HL-60/S4 treated with phorbol 12-myristate 13-acetate at 8.2 ng/mL for 4 days and 3 days (cell line): ENCODE data around the gene KRTAP4-5.
"Not testable (repeated sequence)": the region's sequence is repeated elsewhere in the genome, so short reads cannot be mapped to it uniquely, and the experiment has no call there.

ENCODE experiments used
- in situ Hi-C: fragments of 300-500 bp; cut with MboI; formaldehyde crosslinking; loops from 2 replicates; pipeline ENCODE4 v1.15.0; 2022; ENCODE audit warnings: low sequenced_read_pairs

Gene KRTAP4-5

GRCh38 chr17:41111151-41111885 is 38.3 kb downstream of the KRTAP4-5 start:
- in situ Hi-C loops: no loop called here

DNA sequence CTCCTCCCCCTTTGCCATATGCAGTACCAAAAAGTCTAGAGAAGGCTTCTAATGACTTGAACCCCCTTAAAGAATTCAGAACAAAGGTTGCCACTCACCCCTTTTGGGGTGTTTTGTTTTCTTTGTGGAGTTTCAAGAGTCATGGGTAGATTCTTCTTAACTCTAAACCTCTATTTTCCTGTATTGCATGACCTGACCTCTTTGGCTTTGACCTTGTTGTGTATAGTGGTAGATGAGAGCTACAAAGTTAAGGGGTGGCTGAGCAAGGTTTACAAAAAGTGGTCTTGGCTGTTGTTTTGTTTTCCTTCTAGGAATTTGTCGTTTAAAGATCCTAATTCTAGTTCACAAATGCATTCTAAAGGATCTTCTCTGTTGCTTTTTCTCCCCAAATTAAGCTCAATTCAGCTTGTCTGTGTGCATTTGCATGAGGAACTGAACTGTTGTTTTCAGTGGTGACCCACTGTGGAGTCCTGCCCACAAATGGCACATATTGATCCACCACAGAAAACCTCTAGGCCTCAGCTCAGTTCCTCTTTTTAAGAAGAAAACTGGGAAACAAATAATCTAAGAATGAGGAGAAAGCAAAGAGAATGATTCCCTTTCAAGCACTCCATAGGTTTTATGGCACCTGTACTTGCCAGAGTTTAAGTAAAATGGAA is 40.8 kb downstream of the KRTAP4-5 start:
- in situ Hi-C loops: not testable (repeated sequence)

DNA sequence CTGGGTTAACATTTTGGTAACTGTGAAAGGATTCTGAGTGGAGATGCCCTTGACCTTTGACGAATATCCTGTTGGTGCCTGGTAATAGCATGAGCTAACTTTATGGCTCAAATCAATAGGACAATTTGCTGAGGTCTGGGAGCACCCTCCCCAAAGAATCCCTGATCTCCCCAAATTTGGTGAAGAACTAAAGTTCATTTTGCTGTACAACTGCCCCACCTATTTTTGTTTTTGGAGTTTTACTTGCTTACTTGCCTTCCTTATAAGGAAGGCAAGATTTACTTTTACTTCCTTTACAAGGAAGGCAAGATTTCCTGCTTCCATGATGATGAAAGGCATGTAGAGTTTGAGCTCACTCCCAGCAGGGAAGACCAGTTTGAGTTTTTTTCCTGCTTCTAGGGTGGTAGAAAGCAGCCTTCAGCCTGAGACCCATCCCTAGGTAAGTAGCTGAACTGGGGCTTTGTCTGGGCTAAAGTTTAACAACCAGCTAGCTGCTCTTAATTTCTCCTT is 41.6 kb downstream of the KRTAP4-5 start:
- in situ Hi-C loops: no loop called here

DNA sequence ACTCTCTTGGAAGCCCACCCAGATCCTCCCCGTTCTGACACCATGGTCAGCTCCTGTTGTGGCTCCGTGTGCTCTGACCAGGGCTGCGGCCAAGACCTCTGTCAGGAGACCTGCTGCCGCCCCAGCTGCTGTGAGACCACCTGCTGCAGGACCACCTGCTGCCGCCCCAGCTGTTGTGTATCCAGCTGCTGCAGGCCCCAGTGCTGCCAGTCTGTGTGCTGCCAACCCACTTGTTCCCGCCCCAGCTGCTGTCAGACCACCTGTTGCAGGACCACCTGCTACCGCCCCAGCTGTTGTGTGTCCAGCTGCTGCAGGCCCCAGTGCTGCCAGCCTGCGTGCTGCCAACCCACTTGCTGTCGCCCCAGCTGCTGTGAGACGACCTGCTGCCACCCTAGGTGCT is 44.3 kb downstream of the KRTAP4-5 start, which contains the start of gene KRTAP4-9:
Gene KRTAP4-9 (plus strand): TSS at position 43 of the 400 bp plus-strand sequence. CDS start 0 bp downstream, at position 43.
- in situ Hi-C loops: not testable (repeated sequence)

GRCh38 chr17:41104386-41105038 is 45.1 kb downstream of the KRTAP4-5 start:
- in situ Hi-C loops: not testable (repeated sequence)

GRCh38 chr17:41103896-41104295 is 45.7 kb downstream of the KRTAP4-5 start:
- in situ Hi-C loops: no loop called here

DNA sequence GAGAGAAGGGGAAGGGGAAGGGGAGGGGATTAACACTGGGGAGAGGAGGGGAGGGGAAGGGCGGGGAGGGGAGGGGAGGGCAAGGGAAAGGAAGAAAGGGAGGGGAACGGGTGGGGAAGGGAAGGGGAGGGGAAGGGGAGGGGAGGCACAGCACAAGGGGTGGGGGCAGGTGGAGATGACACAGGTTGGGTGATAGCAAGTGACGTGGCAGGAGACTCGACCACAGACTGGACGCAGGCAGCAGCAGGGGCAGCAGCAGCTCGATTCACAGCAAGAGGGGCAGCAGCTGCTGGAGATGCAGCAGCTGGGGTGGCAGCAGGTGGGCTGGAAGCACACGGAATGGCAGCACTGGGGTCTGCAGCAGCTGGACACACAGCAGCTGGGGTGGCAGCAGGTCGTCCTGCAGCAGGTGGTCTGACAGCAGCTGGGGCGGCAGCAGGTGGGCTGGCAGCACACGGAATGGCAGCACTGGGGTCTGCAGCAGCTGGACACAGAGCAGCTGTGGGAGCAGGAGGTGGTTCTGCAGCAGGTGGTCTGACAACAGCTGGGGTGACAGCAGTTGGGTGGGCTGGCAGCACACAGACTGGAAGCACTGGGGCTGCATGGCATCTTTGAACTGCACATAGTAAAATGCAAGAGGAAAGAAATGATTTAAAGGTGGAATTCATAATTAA is 47.9 kb downstream of the KRTAP4-5 start, which contains the start of gene KRTAP4-16:
Gene KRTAP4-16 (minus strand): TSS at position 624 of the 674 bp plus-strand sequence. CDS start 0 bp downstream, at position 624.
- in situ Hi-C loops: no loop called here

DNA sequence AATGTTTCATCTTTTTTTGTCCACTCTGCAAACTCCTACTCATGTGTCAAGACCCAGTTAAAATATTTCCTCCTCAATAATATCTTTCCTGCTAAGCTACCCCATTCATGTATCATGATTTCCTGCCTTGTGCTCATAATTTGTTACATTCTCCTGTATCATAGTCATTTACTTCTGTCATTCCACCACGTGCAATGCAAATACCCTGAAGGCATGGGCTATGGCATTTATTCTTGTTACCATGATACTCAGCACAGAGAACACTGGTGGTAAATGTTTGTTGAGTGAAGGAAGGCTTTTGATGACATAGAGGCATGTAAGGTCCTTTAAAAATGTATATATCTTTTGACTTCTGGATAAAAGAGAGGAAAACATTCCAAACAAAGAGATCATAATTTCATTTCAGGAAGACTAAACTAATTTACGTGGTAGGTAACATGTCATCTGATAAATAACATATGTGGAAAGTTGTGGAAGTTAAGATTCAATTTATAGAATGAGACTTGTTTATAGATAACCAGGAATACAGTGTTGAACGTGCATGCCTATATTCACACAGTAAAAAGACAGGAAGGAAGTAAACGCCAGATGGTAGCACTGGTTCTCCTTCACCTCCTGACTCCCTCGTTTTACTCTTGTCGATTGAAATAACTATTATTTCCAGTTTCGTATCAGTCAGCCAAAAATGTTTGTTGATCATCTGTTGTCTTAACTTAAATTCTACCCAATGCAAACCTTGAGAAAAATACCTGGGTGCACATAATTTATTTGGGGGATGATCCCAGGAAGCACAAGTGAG is 49.7 kb downstream of the KRTAP4-5 start:
- in situ Hi-C loops: not testable (repeated sequence)
